Activated CD4-positive, alpha-beta T cell treated with anti-CD3 and anti-CD28 coated beads for 24 hours (primary cell): ENCODE results near the gene PDE6B.
A peak's percentile ranks its signal among the peaks of the same experiment; 100 is the strongest.

ENCODE experiments used
- DNase-seq, 2 donors: peaks; one replicate each; pipeline ENCODE4 v3.0.0-alpha.2; 2020; ENCODE audit warnings: low read depth in 2 of 2

PDE6B gene

DNA sequence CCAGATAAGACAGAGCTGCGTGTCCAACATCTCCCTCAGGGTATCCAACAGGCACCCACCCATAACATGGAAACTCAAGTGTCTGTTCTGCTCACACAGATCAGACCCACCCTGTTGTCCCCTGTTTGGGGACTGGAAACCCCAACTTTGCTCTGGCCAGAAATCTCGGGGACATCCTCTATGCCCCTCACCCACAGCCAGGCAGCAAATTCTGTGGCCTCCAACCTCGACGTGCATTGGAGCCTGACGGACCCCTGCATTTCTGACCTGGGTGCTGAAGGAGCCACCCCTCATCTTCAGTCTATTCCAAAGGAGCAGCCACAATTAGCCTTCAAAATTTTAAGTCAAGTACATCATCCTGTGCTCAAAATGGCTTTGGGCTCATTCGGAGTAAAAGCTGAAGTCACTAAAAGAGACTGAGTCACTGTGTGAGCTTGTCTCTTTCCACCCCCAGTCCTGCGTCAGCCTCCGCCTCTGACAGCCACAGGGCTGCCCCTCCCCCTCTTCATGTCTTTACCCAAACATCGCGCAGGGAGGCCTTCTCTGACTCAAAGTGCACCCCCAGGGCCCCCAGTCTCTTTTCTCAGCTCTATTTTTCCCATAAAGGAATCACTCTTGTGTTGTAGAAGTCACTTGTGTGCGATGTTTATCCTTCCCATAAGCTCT, 24.4 kb upstream of the PDE6B start:
- peak; percentile 22 to 40 for DNase-seq

GRCh38 chr4:601612-602558, 23.5 kb upstream of the PDE6B start:
- no peak for DNase-seq

DNA sequence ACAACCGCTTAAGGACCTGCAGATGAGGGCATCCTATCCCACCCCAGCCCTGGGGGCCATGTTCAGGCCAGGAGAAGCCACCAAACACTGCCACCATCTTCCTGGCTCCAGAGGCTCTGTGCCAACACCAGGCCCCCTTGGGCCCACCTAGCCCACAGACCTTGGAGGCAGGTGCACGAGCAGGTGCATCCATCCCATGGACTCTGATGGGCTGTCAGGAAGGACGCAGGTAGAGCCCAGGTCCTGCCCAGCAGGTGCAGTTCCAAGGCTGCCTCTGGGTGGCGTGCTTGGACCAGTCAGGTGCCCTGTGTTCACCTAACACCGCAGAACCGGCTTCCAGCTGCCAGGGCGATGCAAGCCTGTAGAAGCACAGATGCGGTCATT, 22.8 kb upstream of the PDE6B start:
- peak; percentile 53 to 68 for DNase-seq

GRCh38 chr4:604131-604530, 21.2 kb upstream of the PDE6B start:
- DNase-seq: no peak

GRCh38 chr4:605702-606425, 19.5 kb upstream of the PDE6B start:
- DNase-seq: no peak

DNA sequence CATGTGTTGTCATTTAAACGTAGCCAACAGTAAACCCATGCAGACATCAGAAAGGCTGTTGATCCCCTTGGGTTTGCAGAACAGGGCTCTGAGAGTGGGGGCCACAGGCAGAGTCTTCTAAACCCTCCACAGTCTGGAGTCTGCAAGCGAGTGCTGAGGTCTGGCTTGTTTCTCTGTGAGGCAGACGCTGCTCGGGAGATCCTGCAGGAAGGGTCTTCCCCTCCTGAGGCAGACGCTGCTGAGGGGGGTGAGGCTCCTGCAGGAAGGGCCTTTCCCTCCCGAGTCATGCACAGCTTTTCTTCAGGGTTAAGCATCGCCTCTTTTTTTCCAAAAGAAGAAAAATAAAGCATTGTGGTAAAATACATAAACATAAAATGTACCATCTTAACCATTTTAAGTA, 17.1 kb upstream of the PDE6B start:
- no peak for DNase-seq

DNA sequence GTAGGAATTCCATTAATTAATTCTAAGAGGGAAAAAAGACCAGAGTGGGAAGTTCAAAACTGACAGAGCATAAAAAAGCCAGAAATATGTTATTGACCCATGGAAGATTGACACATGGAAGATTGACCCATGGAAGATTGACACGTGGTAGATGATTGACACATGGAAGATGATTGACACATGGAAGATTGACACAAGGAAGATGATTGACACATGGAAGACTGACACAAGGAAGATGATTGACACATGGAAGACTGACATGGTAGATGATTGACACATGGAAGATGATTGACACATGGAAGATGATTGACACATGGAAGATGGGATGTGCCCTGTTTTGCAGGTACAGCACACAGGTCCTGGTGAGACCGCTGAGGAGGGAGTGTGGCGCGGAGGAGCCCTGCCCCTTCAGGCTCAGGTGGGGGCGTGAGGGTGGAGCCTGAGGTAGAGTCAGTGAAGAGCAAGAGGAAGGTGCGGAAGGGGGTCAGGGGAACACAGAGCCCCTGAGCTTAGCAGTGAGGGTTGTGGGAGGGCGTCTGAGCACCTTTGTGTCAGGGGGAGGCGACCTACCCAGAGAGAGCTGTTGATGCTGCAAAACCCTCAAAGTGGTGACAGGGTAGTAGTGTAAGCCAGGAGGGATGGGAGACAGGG, 15.8 kb upstream of the PDE6B start:
- DNase-seq: no peak

- no peak for DNase-seq
Observed at GRCh38 chr4:610411-611261, 14.7 kb upstream of the PDE6B start.

DNA sequence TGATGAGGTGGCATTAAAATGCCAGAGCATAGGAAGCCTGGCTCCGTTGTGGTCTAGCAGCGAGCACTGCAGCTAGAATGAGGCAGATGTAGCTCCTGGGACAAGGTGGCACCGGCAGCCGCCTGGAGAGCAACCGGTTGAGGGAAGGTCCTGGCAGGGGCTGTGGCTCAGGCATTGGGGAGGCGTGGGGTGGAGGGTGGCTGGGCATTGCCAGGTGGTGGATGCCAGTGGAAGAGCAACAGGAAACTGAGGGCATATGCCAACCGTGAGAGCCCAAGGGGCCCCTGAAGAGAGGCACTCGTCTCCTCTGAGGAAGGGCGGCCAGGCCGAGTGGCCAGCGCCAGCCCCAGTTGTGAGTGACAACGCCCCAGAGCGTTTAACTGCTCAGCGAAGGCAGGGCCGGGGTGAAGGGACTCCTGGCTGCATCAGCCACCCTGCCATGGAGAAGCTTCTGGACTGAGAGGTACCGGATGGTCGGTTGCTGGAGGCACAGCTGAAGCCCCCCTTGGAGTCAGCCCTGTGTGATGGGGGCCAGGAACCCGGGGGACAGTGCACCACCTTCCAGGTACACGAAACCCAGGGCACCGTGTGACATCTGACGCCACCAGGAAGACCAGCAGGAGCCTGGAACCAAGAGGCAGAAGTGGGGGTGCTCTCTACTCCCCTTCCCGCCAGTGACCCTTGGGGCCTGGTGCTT, 13.2 kb upstream of the PDE6B start:
- DNase-seq: no peak

DNA sequence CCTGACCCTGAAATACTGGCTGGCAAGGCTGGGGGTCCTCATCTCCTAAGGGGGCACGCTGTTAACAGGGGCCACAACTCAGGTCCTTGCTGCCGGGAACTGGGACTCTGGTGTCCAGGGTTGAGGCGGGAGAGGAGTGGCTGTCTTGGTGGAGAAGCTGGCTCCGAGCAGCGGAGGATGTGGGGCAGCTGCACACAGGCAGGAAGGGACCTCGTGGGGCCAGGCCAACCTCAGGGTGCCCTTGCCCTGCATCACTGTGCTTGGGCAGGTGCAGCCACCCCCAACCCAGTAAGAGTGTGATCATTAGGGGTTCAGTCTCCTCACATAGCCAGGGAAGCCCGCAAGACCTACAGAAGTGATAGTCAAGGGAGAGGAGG, 12.6 kb upstream of the PDE6B start:
- DNase-seq: no peak

DNA sequence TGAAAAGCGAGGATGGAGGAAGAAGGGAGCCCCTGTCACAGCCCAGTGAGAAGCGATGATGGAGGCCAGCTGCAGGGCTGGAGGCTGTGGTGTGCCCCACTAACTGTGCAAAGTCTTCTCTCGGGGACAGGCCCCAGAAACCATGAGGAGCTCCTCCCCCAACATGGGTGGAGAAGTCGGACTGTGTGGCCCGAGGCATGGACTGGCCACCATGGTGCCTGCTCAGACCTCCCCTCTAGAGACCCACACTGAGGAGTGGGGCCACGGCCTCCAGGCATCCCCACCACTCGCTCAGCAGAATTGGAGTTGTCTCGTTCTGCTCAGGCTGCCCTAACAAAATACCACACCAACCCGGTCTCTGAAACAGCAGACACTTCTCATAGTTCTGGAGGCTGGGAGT, 12.2 kb upstream of the PDE6B start:
- no peak for DNase-seq

DNA sequence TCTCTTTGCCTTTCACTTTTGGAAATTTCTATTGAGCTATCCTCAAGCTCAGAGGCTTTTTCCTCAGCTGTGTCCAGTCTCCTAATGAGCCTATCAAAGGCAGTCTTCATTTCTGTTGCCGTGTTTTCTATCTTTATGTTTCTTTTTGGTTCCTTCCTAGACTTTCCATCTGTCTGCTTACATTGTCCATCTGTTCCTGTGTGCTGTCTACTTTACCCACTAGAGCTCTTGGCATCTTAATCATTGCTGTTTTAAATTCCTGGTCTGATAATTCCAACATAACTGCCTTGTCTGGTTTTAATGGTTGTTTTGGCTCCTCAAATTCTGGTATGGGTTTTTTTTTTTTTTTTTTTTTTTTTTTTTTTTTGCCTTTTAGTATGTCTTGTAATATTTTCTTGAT, 9.3 kb upstream of the PDE6B start:
- no peak for DNase-seq

DNA sequence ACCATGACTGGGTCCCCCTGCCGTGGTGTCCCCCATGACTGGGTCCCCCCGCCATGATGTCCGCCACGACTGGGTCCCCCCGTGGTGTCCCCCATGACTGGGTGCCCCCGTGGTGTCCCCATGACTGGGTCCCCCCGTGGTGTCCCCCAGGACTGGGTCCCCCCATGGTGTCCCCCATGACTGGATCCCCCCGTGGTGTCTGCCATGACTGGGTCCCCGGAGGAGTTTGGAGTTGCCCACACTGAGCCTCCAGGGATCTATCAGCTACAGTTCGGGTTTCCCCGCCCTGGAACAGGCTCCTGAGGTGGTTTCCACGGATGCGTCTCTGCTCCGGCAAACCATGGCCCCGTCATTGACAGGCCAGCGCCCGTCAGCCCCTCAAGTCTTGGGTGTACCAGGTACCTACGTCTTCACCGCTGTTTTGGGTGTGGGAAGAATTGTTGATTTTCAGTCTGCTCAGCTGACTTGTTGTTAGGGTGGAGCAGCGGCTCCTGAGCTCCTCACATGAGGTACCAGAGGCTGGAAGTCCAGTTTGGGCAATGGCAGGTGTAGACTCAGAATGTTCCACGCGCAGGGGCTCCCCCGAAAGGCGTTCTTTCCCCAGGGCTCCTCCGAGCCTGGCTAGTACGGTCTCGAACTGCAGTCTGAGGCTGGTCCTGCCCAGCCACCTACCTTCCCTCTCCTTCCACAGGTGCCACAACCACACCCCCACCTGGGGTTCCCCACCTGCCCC, 8.3 kb upstream of the PDE6B start:
- no peak for DNase-seq

DNA sequence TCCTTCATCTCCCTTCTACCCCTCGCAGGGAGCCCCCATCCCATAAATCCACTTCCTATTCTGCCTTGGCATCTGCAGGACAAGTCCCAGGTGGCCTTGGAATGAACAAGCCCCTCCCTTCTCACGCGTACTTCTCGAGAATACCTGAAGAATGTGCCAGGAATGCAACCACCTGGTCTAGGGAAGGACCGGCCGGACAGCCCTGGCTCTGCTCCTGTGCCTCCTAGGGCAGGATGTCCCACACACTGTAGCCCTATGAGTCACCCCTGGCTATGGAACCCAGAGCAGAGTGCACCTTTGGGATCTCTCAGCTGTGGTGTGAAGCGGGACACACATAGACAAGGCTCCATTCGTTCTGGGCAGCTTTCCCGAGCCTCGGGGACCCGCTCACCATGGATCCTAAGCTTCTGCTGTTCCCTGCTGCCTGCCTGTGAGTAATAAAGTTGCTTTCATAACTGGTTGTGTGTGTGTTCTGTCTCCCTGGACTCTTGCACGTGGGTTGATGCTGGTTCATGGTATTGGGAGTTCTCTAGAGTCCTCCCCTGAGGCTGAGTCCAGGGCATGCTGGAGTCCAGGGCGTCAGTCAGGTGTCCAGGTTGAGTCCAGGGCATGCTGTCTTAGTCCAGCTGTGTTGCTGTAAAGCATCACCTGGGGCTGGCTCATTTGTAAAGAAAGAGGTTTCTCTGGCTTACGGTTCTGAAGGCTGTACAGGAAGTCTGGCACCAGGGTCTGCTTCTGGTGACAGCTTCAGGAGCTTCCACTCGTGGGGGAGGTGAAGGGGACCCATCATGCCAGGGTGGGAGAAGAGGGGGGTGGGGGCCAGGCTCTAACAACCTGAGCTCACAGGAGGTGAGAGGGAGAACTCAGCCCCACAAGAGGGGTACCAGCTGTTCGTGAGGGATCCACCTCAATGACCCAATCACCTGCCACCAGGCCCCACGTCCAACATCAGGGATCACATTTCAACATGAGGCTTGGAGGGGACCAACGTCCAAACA, 7.4 kb upstream of the PDE6B start:
- no peak for DNase-seq

GRCh38 chr4:620201-620600, 5.2 kb upstream of the PDE6B start:
- no peak for DNase-seq

- DNase-seq: no peak
Observed at GRCh38 chr4:620851-621261, 4.5 kb upstream of the PDE6B start.

DNA sequence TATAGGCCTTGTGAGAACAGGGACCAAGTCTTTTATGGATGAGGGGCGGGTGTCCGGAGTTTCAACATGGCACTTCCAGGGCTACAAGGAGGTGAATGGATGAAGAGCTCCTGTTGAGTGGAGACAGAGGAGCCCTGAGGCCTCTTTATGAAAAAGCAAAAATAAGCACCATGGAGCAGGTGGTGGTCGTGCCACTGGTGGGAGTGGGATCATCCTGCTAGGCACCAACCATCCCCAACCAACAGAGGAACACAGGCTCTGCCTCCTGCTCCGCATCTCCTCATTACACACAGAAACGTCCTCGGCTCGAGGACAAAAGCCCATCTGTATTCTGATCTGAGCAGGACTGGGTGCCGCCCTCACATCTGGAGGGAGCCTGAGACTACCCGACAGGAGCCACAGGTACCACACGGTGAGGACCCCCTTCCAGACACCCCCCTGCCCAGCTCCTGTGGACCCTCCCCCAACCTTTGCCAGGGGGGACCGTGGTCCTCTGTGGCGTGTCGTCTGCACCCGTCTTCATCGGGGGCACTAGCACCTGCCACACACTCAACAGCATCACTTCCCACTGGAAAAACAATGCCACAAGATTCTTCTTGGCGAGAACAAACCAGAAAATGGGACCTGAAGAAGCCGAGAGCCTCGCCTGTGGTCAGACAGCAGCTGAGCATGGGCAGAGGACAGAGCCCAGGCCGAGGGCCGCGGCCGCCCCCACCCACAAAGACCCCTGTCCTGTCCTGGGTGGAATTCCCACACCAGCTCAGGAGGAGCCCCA, 3.9 kb upstream of the PDE6B start:
- DNase-seq: no peak
